Suprapubic skin (tissue), 4 donors: ENCODE results near the gene ATXN1.

Experiments
- CTCF ChIP-seq, 2 donors: fragments of 200-600 bp in 1 of 2; fragments of 450-650 bp in 1 of 2; sonication (generic) in 1 of 2; IDR thresholded peaks; one replicate each; pipeline ENCODE4 v1.5.1; 2016 to 2019; ENCODE audit warnings: antibody characterized with exemption in 2 of 2, mild to moderate bottlenecking in 1 of 2, moderate library complexity in 1 of 2
- EP300 ChIP-seq: sonication (generic); formaldehyde crosslinking; IDR thresholded peaks from one replicate; pipeline ENCODE4 v1.6.1; 2017; ENCODE audit warnings: antibody characterized with exemption
- POLR2AphosphoS5 ChIP-seq, 3 donors: sonication (generic); formaldehyde crosslinking; IDR thresholded peaks; one replicate each; pipeline ENCODE4 v1.6.1; 2017; ENCODE audit warnings: antibody characterized with exemption in 3 of 3

GRCh38 chr6:16468991-16469615, 292.2 kb downstream of the ATXN1 start:
- TF ChIP-seq EP300 (no peak), POLR2AphosphoS5 (IDR thresholded peaks at IDR 0.05) (no peak), CTCF (IDR thresholded peaks at IDR 0.05) (no peak)
